Activated T-cell treated with anti-CD3 and anti-CD28 coated beads for 1 hour (primary cell): ENCODE results near the gene GPR132.

Experiments
- DNase-seq: peaks from one replicate; pipeline ENCODE4 v3.0.0-alpha.2; 2020; ENCODE audit warnings: low read depth

The GPR132 gene

GRCh38 chr14:105061428-105062047, 3.7 kb downstream of the GPR132 start:
- no peak for DNase-seq

GRCh38 chr14:105060751-105061427, 4.3 kb downstream of the GPR132 start:
- DNase-seq = no peak

- no peak for DNase-seq
Observed at GRCh38 chr14:105059925-105060565, 5.2 kb downstream of the GPR132 start.

- DNase-seq = no peak
Observed at GRCh38 chr14:105059035-105059924, 6.0 kb downstream of the GPR132 start.

GRCh38 chr14:105058521-105059034, 6.7 kb downstream of the GPR132 start:
- DNase-seq = no peak

- DNase-seq = no peak
Observed at GRCh38 chr14:105056303-105056831, 8.9 kb downstream of the GPR132 start.

GRCh38 chr14:105055736-105056302, 9.4 kb downstream of the GPR132 start:
- DNase-seq = no peak

GRCh38 chr14:105055334-105055733, 9.9 kb downstream of the GPR132 start:
- no peak for DNase-seq

- DNase-seq = no peak
Observed at GRCh38 chr14:105053996-105054395, 11.2 kb downstream of the GPR132 start.

GRCh38 chr14:105053421-105053820, 11.8 kb downstream of the GPR132 start:
- no peak for DNase-seq

- DNase-seq = no peak
Observed at GRCh38 chr14:105052110-105052458, 13.1 kb downstream of the GPR132 start.

- no peak for DNase-seq
Observed at GRCh38 chr14:105051182-105052109, 13.8 kb downstream of the GPR132 start.

- DNase-seq = no peak
Observed at GRCh38 chr14:105050551-105050897, 14.7 kb downstream of the GPR132 start.

- DNase-seq = no peak
Observed at GRCh38 chr14:105049753-105050550, 15.3 kb downstream of the GPR132 start.

GRCh38 chr14:105047283-105048016, 17.8 kb downstream of the GPR132 start:
- DNase-seq = no peak

GRCh38 chr14:105046891-105047282, 18.3 kb downstream of the GPR132 start:
- DNase-seq = no peak

- peak; percentile 95 for DNase-seq
Observed at GRCh38 chr14:105045710-105046326, 19.4 kb downstream of the GPR132 start.

GRCh38 chr14:105043641-105044040, 21.6 kb downstream of the GPR132 start:
- DNase-seq = no peak

GRCh38 chr14:105042813-105043212, 22.4 kb downstream of the GPR132 start:
- DNase-seq = no peak
